H9 (cell line): Measurements from ENCODE around the gene DOCK1. TPM values are rescaled to one million over a fixed set of nuclear protein-coding genes. Genes with fewer than 3 reads are reported as not detected.
A peak's percentile ranks its signal among the peaks of the same experiment; 100 is the strongest.

Source experiments
- DNase-seq: peaks from one replicate; pipeline ENCODE4 v3.0.0-alpha.2; 2017
- H2AFZ ChIP-seq: one replicate; pipeline ENCODE4 v1.6.1; 2013; ENCODE audit warnings: mild to moderate bottlenecking, low read length, control low read depth, moderate library complexity
- H2AK5ac ChIP-seq: 2 replicates; pipeline ENCODE4 v1.6.1; 2013; ENCODE audit warnings: low read length, control low read depth, mixed read lengths; ENCODE audit not compliant: insufficient read length
- H2BK120ac ChIP-seq: one replicate; pipeline ENCODE4 v1.6.1; 2013; ENCODE audit warnings: low read depth, mild to moderate bottlenecking, low read length, control low read depth, inconsistent platforms; ENCODE audit not compliant: poor library complexity, severe bottlenecking
- H2BK12ac ChIP-seq: 2 replicates; pipeline ENCODE4 v1.6.1; 2013; ENCODE audit warnings: low read length, control low read depth, mixed read lengths, low read depth; ENCODE audit not compliant: insufficient read length
- H2BK15ac ChIP-seq: 2 replicates; pipeline ENCODE4 v1.6.1; 2013; ENCODE audit warnings: low read depth, low read length, control low read depth
- H2BK20ac ChIP-seq: one replicate; pipeline ENCODE4 v1.6.1; 2013; ENCODE audit warnings: low read depth, mild to moderate bottlenecking, low read length, control low read depth, inconsistent platforms; ENCODE audit not compliant: poor library complexity, severe bottlenecking
- H2BK5ac ChIP-seq: 2 replicates; pipeline ENCODE4 v1.6.1; 2013; ENCODE audit warnings: low read length, control low read depth, mixed read lengths; ENCODE audit not compliant: insufficient read length
- H3K14ac ChIP-seq: 2 replicates; pipeline ENCODE4 v1.6.1; 2013; ENCODE audit warnings: low read length, control low read depth; ENCODE audit not compliant: insufficient read depth
- H3K18ac ChIP-seq: 2 replicates; pipeline ENCODE4 v1.6.1; 2013; ENCODE audit warnings: low read depth, mild to moderate bottlenecking, mixed read lengths, low read length, control low read depth; ENCODE audit not compliant: insufficient read length
- H3K23ac ChIP-seq: 2 replicates; pipeline ENCODE4 v1.6.1; 2013; ENCODE audit warnings: low read length, control low read depth, mixed read lengths, low read depth; ENCODE audit not compliant: insufficient read length
- H3K23me2 ChIP-seq: 2 replicates; pipeline ENCODE4 v1.6.1; 2013; ENCODE audit warnings: low read depth, mild to moderate bottlenecking, mixed read lengths, low read length, control low read depth; ENCODE audit not compliant: insufficient read length, poor library complexity, severe bottlenecking
- H3K27ac ChIP-seq: 2 replicates; pipeline ENCODE4 v1.5.1; 2013; ENCODE audit warnings: low read length, control low read depth, mixed read lengths, low read depth; ENCODE audit not compliant: insufficient read length
- H3K27me3 ChIP-seq: 2 replicates; pipeline ENCODE4 v1.6.1; 2013; ENCODE audit warnings: low read length, control low read depth, inconsistent platforms; ENCODE audit not compliant: insufficient read depth
- H3K4ac ChIP-seq: 2 replicates; pipeline ENCODE4 v1.6.1; 2013; ENCODE audit warnings: low read depth, mild to moderate bottlenecking, control low read depth, inconsistent platforms, low read length, moderate library complexity
- H3K4me1 ChIP-seq: 2 replicates; pipeline ENCODE4 v1.6.1; 2013; ENCODE audit warnings: low read length, control low read depth, inconsistent platforms; ENCODE audit not compliant: insufficient read depth
- H3K4me2 ChIP-seq: 2 replicates; pipeline ENCODE4 v1.6.1; 2013; ENCODE audit warnings: low read length, control low read depth, mixed read lengths; ENCODE audit not compliant: insufficient read length, insufficient read depth
- H3K56ac ChIP-seq: 2 replicates; pipeline ENCODE4 v1.6.1; 2013; ENCODE audit warnings: low read depth, mild to moderate bottlenecking, mixed read lengths, low read length, control low read depth; ENCODE audit not compliant: insufficient read length
- H3K79me1 ChIP-seq: 2 replicates; pipeline ENCODE4 v1.6.1; 2013; ENCODE audit warnings: low read depth, mild to moderate bottlenecking, moderate library complexity, low read length, control low read depth, inconsistent platforms; ENCODE audit not compliant: insufficient read depth, poor library complexity, severe bottlenecking
- H3K79me2 ChIP-seq: 2 replicates; pipeline ENCODE4 v1.6.1; 2013; ENCODE audit warnings: low read length, control low read depth, inconsistent platforms; ENCODE audit not compliant: insufficient read depth
- H3K9ac ChIP-seq: 2 replicates; pipeline ENCODE4 v1.6.1; 2013; ENCODE audit warnings: low read length, control low read depth, mixed read lengths; ENCODE audit not compliant: insufficient read length; ENCODE audit errors: extremely low read depth
- H3K9me3 ChIP-seq: one replicate; pipeline ENCODE4 v1.6.1; 2013; ENCODE audit warnings: low read depth, low read length, inconsistent platforms; ENCODE audit not compliant: control insufficient read depth
- H3T11ph ChIP-seq: one replicate; pipeline ENCODE4 v1.6.1; 2013; ENCODE audit warnings: mild to moderate bottlenecking, low read length, control low read depth, inconsistent platforms
- H4K20me1 ChIP-seq: one replicate; pipeline ENCODE4 v1.6.1; 2013; ENCODE audit not compliant: control insufficient read depth, insufficient read length, insufficient read depth
- H4K5ac ChIP-seq: 2 replicates; pipeline ENCODE4 v1.6.1; 2013; ENCODE audit warnings: low read depth, mild to moderate bottlenecking, mixed read lengths, low read length, control low read depth; ENCODE audit not compliant: insufficient read length
- H4K8ac ChIP-seq: replicated peaks from 2 replicates; pipeline ENCODE4 v1.6.1; 2013; ENCODE audit warnings: low read length, control low read depth, mixed read lengths, low read depth; ENCODE audit not compliant: insufficient read length
- H4K91ac ChIP-seq: 2 replicates; pipeline ENCODE4 v1.6.1; 2013; ENCODE audit warnings: low read depth, mild to moderate bottlenecking, moderate library complexity, mixed read lengths, low read length, control low read depth; ENCODE audit not compliant: insufficient read length
- H3K27ac Mint-ChIP-seq, 3 experiments: 2 replicates in 2 of 3; 3 replicates in 1 of 3; pipeline ENCODE4 v1.8.0; 2020 to 2021; ENCODE audit warnings: mixed read lengths in 3 of 3, mild to moderate bottlenecking in 1 of 3, moderate library complexity in 1 of 3
- H3K27me3 Mint-ChIP-seq: 2 replicates; pipeline ENCODE4 v1.8.0; 2021; ENCODE audit warnings: low read depth, mild to moderate bottlenecking, moderate library complexity, mixed read lengths
- H3K36me3 Mint-ChIP-seq, 3 experiments: 2 replicates in 2 of 3; 3 replicates in 1 of 3; pipeline ENCODE4 v1.8.0; 2020 to 2021; ENCODE audit warnings: low read depth in 3 of 3, mixed read lengths in 3 of 3; ENCODE audit not compliant: insufficient read depth in 1 of 3
- H3K4me1 Mint-ChIP-seq, 2 experiments: 2 replicates each; pipeline ENCODE4 v1.8.0; 2020; ENCODE audit warnings: mixed read lengths in 2 of 2
- H3K4me3 Mint-ChIP-seq, 2 experiments: 2 replicates in 1 of 2; 3 replicates in 1 of 2; pipeline ENCODE4 v1.8.0; 2020 to 2021; ENCODE audit warnings: mild to moderate bottlenecking in 2 of 2, mixed read lengths in 2 of 2, moderate library complexity in 1 of 2
- H3K9me3 Mint-ChIP-seq, 2 experiments: 2 replicates in 1 of 2; 3 replicates in 1 of 2; pipeline ENCODE4 v1.8.0; 2020; ENCODE audit warnings: mild to moderate bottlenecking in 2 of 2, mixed read lengths in 2 of 2, moderate library complexity in 1 of 2
- CTCF ChIP-seq: fragments of 200-600 bp; sonication (generic); conservative IDR thresholded peaks from 3 replicates; pipeline ENCODE4 v1.8.0; 2021; ENCODE audit warnings: antibody characterized with exemption, mild to moderate bottlenecking
- WGBS: extraction: QIAGEN DNeasy Blood & Tissue Kit; methylation state at CpG from one replicate; pipeline ENCODE4 v1.1.7; 2013; ENCODE audit warnings: missing lambda C conversion rate, low lambda C conversion rate, mixed read lengths; ENCODE audit not compliant: insufficient read length; ENCODE audit errors: extremely low coverage; 5-methylcytosine and 5-hydroxymethylcytosine counted together
- total RNA-seq: library from RNA; stranded (reverse); gene quantifications from 2 replicates; pipeline ENCODE4 v1.2.1, GENCODE V29; 2021

Gene DOCK1
- total RNA-seq, 1 experiment from 2014 or later, result 57.0 TPM

- H3K27me3 ChIP-seq, result no peaks in the 10 kb centered on the region
- H3K27ac ChIP-seq, result no peak overlapping the region
- no peaks in the 10 kb centered on the region for H3K9me3 Mint-ChIP-seq
- no CpG with 5 or more reads among the region's 11 CpGs for WGBS
- H3K79me2 ChIP-seq, result no peaks in the 10 kb centered on the region
- H3K14ac ChIP-seq, result no peak overlapping the region
- H3K4me1 ChIP-seq, result 0 out of 2 replicates have a peak, but pooled peaks cover 2% of the 10 kb centered on the region
- H3K36me3 Mint-ChIP-seq, result peaks cover 13 to 42% (median 22%) of the 10 kb centered on the region in 3 experiments; a peak in 6 of 7 replicates
- no peak overlapping the region for H3K9ac ChIP-seq
- no peak overlapping the region for H3T11ph ChIP-seq
- H2AK5ac ChIP-seq, result no peak overlapping the region
- no peak overlapping the region for H2BK12ac ChIP-seq
- no peak overlapping the region for H3K23ac ChIP-seq
- H3K27me3 Mint-ChIP-seq, result no peaks in the 10 kb centered on the region
- H3K56ac ChIP-seq, result no peak overlapping the region
- peaks cover 10 to 18% of the 10 kb centered on the region in 2 experiments for H3K4me1 Mint-ChIP-seq
- H3K4ac ChIP-seq, result no peak overlapping the region
- no peak overlapping the region for H4K5ac ChIP-seq
- H3K79me1 ChIP-seq, result no peaks in the 10 kb centered on the region
- TF ChIP-seq CTCF, result no peak
- H3K9me3 ChIP-seq, result no peaks in the 10 kb centered on the region
- no peak overlapping the region for H2BK5ac ChIP-seq
- H2BK15ac ChIP-seq, result no peak overlapping the region
- H3K18ac ChIP-seq, result no peak overlapping the region
- H2AFZ ChIP-seq, result no peak overlapping the region
- H3K23me2 ChIP-seq, result no peaks in the 10 kb centered on the region
- DNase-seq, result no peak
- no peak overlapping the region for H3K4me2 ChIP-seq
- H2BK120ac ChIP-seq, result no peak overlapping the region
- no peak overlapping the region for H2BK20ac ChIP-seq
- no peaks in the 10 kb centered on the region for H4K20me1 ChIP-seq
- H4K8ac ChIP-seq, result no peak overlapping the region
- H4K91ac ChIP-seq, result no peak overlapping the region
- H3K4me3 Mint-ChIP-seq, result no peak overlapping the region
- H3K27ac Mint-ChIP-seq, result peak overlapping the region; percentile 62 to 72 (median 67); a peak in 4 of 7 replicates
Measured at GRCh38 chr10:126972635-126973414, 67.6 kb downstream of the DOCK1 start.
